Measurements from ENCODE around the gene PACRG.
A peak's percentile ranks its signal among the peaks of the same experiment; 100 is the strongest.
"Not testable (repeated sequence)": the region's sequence is repeated elsewhere in the genome, so short reads cannot be mapped to it uniquely, and the experiment has no call there.

The PACRG gene

GRCh38 chr6:163310096-163310972, 582.6 kb downstream of the PACRG start:
- CTCF ChIA-PET: interaction anchor here (0.6 kb wide), 1 partner anchor 952 kb away, joined by 4 read pairs; no protein-coding TSS in a partner anchor
- no peak for DNase-seq (ENCODE audit: low spot score)
- no peak overlapping the region for H3K27ac ChIP-seq
- TF ChIP-seq, protein P1, sequence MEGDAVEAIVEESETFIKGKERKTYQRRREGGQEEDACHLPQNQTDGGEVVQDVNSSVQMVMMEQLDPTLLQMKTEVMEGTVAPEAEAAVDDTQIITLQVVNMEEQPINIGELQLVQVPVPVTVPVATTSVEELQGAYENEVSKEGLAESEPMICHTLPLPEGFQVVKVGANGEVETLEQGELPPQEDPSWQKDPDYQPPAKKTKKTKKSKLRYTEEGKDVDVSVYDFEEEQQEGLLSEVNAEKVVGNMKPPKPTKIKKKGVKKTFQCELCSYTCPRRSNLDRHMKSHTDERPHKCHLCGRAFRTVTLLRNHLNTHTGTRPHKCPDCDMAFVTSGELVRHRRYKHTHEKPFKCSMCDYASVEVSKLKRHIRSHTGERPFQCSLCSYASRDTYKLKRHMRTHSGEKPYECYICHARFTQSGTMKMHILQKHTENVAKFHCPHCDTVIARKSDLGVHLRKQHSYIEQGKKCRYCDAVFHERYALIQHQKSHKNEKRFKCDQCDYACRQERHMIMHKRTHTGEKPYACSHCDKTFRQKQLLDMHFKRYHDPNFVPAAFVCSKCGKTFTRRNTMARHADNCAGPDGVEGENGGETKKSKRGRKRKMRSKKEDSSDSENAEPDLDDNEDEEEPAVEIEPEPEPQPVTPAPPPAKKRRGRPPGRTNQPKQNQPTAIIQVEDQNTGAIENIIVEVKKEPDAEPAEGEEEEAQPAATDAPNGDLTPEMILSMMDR (conservative IDR thresholded peaks at IDR 0.05; ENCODE audit: low read depth): no peak
- POLR2A ChIA-PET (ENCODE audit: low non-redundant PET): no interaction called here

DNA sequence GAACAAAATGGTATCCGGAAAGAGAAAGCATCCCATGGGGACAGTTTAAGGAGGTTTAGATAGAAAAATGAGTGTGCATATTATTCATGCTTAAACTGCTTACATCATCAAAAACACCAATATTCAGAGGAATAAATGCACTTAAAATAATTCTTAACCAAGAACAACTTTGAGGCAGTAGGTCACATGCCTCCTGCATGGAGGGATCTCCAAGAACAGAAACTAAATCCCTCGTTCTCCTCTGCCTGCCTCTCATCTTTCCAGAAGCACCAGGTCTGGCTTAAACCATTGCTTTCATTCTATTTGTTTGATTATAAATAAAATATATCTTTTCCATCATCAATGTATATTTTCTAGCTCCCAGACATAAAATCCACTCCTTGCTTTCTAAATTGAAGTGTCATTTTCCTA, 583.2 kb downstream of the PACRG start:
- TF ChIP-seq, protein P1 (conservative IDR thresholded peaks at IDR 0.05; ENCODE audit: low read depth): no peak
- H3K27ac ChIP-seq: no peak overlapping the region
- CTCF ChIA-PET: no interaction called here
- DNase-seq (ENCODE audit: low spot score): no peak
- POLR2A ChIA-PET (ENCODE audit: low non-redundant PET): no interaction called here

- CTCF ChIA-PET: interaction anchor here (0.5 to 0.7 kb wide), 3 partner anchors 130 to 1894 kb away, joined by 3 to 6 read pairs (median 4); no protein-coding TSS in a partner anchor
- POLR2A ChIA-PET (ENCODE audit: low non-redundant PET): interaction anchor here (0.6 to 0.7 kb wide), 2 partner anchors 81 to 99 kb away, joined by 3 read pairs; no protein-coding TSS in a partner anchor
- TF ChIP-seq, protein P1 (conservative IDR thresholded peaks at IDR 0.05; ENCODE audit: low read depth): no peak
- DNase-seq (ENCODE audit: low spot score): peak; percentile 91
- no peak overlapping the region for H3K27ac ChIP-seq
Measured at GRCh38 chr6:163311830-163312229, 584.1 kb downstream of the PACRG start.

- TF ChIP-seq, protein P1 (conservative IDR thresholded peaks at IDR 0.05; ENCODE audit: low read depth): no peak
- ChIA-PET POLR2A (ENCODE audit: low non-redundant PET) (no interaction called here), CTCF (no interaction called here)
- DNase-seq (ENCODE audit: low spot score): no peak
- no peak overlapping the region for H3K27ac ChIP-seq
Measured at GRCh38 chr6:163313566-163313965, 585.8 kb downstream of the PACRG start.

- ChIA-PET POLR2A (ENCODE audit: low non-redundant PET) (no interaction called here), CTCF (no interaction called here)
- DNase-seq (ENCODE audit: low spot score): no peak
- H3K27ac ChIP-seq: no peak overlapping the region
- TF ChIP-seq, protein P1 (conservative IDR thresholded peaks at IDR 0.05; ENCODE audit: low read depth): no peak
Measured at GRCh38 chr6:163313981-163314380, 586.2 kb downstream of the PACRG start.

DNA sequence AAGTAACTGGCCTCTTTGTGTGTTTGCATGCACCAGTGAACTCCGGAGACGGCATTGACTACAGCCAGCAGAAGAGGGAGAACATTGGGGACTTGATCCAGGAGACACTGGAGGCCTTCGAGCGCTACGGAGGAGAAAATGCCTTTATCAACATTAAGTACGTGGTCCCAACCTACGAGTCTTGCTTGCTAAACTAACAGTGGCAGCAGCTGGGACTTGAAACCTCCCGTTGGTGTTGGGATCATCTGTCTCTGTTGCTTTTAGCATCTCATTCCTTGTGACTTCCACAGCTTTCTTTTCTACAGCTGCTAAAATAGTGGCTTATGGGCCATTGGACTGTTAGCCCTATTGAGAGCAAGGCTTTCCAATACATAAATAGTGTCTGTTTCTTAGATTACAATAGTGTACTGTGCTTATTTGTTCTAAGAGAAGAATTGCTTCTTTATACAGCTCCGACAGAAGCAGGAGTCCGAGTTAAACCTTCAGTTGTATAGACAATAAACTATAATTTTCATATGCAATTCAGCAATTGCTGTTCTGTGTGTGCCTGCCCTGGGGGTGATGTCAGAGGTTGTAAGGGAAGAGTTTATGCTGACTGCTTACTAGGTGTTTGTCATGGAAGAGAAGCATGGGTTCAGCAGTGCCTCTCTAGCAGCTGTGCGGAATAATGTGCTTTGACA, 587.2 kb downstream of the PACRG start:
- ChIA-PET POLR2A (ENCODE audit: low non-redundant PET) (no interaction called here), CTCF (no interaction called here)
- H3K27ac ChIP-seq: no peak overlapping the region
- TF ChIP-seq, protein P1 (conservative IDR thresholded peaks at IDR 0.05; ENCODE audit: low read depth): no peak
- no peak for DNase-seq (ENCODE audit: low spot score)

DNA sequence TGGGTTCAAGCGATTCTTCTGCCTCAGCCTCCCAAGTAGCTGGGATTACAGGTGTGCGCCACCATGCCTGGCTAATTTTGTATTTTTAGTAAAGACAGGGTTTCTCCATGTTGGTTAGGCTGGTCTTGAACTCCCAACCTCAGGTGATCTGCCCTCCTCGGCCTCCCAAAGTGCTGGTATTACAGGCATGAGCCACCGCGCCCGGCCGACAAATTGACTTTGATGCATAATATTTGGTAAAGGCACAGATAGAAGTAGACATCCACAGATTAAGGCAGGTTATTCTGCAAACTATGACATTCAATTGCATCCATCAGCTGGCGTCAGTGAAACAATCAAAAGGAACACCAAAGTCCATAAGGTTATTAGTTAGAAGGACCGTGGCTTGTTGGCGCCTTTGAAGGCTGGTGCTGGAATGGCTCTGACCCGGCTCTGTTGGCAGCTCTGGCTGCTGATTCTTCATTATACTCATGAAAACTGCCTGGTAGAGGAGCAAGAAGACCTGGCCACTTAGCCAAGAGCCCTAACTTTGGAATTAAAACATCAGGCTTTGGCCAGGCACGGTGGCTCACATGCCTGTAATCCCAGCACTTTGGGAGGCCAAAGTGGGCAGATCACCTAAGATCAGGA, 589.2 kb downstream of the PACRG start:
- DNase-seq (ENCODE audit: low spot score); CTCF ChIA-PET; H3K27ac ChIP-seq; POLR2A ChIA-PET (ENCODE audit: low non-redundant PET): not testable (repeated sequence)

Data from RWPE1 (cell line).